ENCODE data around the gene SPAG7. TPM values are rescaled to one million over a fixed set of nuclear protein-coding genes. Genes with fewer than 3 reads are reported as not detected.
A peak's percentile ranks its signal among the peaks of the same experiment; 100 is the strongest.

SPAG7 gene
- total RNA-seq, 1 experiment from 2014 or later, result 23.1 TPM

DNA sequence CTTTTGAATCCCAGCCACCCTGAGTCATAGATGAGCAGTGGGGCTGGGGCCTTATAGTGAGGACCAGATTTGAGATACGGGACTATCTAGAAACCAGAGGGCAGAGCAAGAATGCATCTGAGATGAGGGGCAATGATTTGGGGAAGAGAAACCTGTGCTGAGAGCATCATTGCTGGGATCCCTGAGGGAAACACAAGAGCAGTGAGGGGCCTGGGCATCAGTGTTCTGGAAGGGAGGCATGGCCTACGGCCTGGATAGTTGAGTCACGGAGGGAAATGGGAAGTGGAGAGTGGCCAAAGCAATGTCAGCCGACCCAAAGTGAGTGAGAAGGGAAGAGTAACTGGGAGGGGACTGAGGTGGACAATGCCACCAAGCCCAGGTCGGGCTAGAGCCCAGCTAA is 14.7 kb upstream of the SPAG7 start:
- ChIA-PET CTCF (no interaction called here), POLR2A (no interaction called here)
- Mint-ChIP-seq H3K9me3 (ENCODE audit: unreplicated experiment) (no peaks in the 10 kb centered on the region), H3K27me3 (ENCODE audit: insufficient read depth, unreplicated experiment) (no peaks in the 10 kb centered on the region), H3K27ac (ENCODE audit: unreplicated experiment) (no peak overlapping the region), H3K4me1 (ENCODE audit: low read depth, unreplicated experiment) (peaks cover 7% of the 10 kb centered on the region), H3K36me3 (ENCODE audit: insufficient read depth, unreplicated experiment) (peaks cover 26% of the 10 kb centered on the region), H3K4me3 (ENCODE audit: unreplicated experiment) (no peak overlapping the region)
- Histone ChIP-seq H3K9me3 (no peaks in the 10 kb centered on the region), H3K27me3 (replicated peaks; ENCODE audit: control insufficient read depth, insufficient read depth, low read length) (no peaks in the 10 kb centered on the region), H3K36me3 (ENCODE audit: control insufficient read depth, insufficient read depth, low read length) (no peaks in the 10 kb centered on the region), H3K4me1 (no peaks in the 10 kb centered on the region), H3K4me3 (ENCODE audit: low read depth, low read length) (no peak overlapping the region)
- intact Hi-C loops (cut with micrococcal nuclease; ENCODE audit: unreplicated experiment), result no loop called here
- TF ChIP-seq, protein P1, sequence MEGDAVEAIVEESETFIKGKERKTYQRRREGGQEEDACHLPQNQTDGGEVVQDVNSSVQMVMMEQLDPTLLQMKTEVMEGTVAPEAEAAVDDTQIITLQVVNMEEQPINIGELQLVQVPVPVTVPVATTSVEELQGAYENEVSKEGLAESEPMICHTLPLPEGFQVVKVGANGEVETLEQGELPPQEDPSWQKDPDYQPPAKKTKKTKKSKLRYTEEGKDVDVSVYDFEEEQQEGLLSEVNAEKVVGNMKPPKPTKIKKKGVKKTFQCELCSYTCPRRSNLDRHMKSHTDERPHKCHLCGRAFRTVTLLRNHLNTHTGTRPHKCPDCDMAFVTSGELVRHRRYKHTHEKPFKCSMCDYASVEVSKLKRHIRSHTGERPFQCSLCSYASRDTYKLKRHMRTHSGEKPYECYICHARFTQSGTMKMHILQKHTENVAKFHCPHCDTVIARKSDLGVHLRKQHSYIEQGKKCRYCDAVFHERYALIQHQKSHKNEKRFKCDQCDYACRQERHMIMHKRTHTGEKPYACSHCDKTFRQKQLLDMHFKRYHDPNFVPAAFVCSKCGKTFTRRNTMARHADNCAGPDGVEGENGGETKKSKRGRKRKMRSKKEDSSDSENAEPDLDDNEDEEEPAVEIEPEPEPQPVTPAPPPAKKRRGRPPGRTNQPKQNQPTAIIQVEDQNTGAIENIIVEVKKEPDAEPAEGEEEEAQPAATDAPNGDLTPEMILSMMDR (IDR thresholded peaks at IDR 0.05; ENCODE audit: insufficient read depth in 1 of 2, low read depth in 1 of 2, low read length in 1 of 2, severe bottlenecking in 1 of 2, unreplicated experiment in 1 of 2), result no peak
- BruUV-seq (replicated peaks), result no TSS peak
- no peak for DNase-seq

DNA sequence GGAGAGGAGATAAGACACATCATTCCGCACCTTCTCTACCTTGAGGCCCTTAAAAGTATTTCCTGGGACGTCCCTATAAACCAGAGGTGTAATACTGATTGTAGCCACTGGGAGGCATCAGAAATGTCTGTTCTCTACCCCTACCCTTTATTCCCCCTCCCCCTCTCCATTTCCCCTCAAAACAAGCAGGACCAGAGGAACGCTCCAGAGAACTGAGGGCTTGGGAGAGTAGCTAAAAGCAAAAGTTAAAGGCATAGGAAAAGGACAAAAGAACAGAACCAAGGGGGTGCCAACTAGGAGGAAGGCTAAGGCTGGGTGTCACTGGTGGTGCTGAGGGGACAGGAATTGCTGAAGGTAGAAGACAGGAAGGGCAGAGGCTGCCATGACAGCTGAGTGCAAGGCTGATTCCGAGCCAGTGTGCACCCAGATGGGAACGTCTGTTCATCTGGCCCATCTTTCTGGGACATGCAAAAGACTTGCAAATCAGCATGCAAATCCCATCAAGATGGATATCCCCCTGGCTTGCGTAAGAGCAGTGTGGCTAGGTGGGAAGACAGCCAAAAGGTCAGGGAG is 13.1 kb upstream of the SPAG7 start:
- H3K27me3 ChIP-seq (replicated peaks; ENCODE audit: control insufficient read depth, insufficient read depth, low read length), result no peaks in the 10 kb centered on the region
- H3K4me1 Mint-ChIP-seq (ENCODE audit: low read depth, unreplicated experiment), result peaks cover 8% of the 10 kb centered on the region
- ChIA-PET CTCF (no interaction called here), POLR2A (no interaction called here)
- no peak overlapping the region for H3K4me3 Mint-ChIP-seq (ENCODE audit: unreplicated experiment)
- no peaks in the 10 kb centered on the region for H3K36me3 ChIP-seq (ENCODE audit: control insufficient read depth, insufficient read depth, low read length)
- intact Hi-C loops (cut with micrococcal nuclease; ENCODE audit: unreplicated experiment), result loop anchor here (1.0 kb wide), 1 partner anchor 82 kb away; no protein-coding TSS in a partner anchor
- TF ChIP-seq, protein P1 (IDR thresholded peaks at IDR 0.05; ENCODE audit: insufficient read depth in 1 of 2, low read depth in 1 of 2, low read length in 1 of 2, severe bottlenecking in 1 of 2, unreplicated experiment in 1 of 2), result peak; percentile 35 to 49
- peaks cover 28% of the 10 kb centered on the region for H3K36me3 Mint-ChIP-seq (ENCODE audit: insufficient read depth, unreplicated experiment)
- H3K27ac Mint-ChIP-seq (ENCODE audit: unreplicated experiment), result no peak overlapping the region
- DNase-seq, result peak in 1 of 2 experiments; percentile 55
- H3K9me3 ChIP-seq, result no peaks in the 10 kb centered on the region
- BruUV-seq (replicated peaks), result no TSS peak
- no peak overlapping the region for H3K4me3 ChIP-seq (ENCODE audit: low read depth, low read length)
- no peaks in the 10 kb centered on the region for H3K27me3 Mint-ChIP-seq (ENCODE audit: insufficient read depth, unreplicated experiment)
- H3K4me1 ChIP-seq, result no peaks in the 10 kb centered on the region
- no peaks in the 10 kb centered on the region for H3K9me3 Mint-ChIP-seq (ENCODE audit: unreplicated experiment)

DNA sequence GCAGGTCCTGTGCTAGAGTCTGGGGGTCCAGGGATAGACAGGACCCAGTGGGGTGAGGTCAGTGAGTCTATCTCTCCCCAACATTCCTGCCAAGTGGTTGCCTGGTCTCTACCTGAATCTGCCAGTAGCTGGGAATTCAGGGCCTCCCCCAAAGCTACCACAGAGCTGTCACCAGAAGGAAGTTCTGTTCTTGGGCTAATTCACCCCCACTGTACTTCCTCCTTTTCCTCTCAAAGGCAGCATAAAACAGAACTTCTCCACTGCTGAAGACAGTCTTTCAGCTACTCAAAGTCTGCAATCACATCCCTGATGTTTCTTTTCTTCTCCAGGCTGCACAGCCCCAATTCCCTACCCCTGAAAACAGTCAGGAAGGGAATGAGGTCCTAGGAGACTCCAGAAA is 11.1 kb upstream of the SPAG7 start:
- no peaks in the 10 kb centered on the region for H3K27me3 Mint-ChIP-seq (ENCODE audit: insufficient read depth, unreplicated experiment)
- Histone ChIP-seq H3K4me3 (ENCODE audit: low read depth, low read length) (no peak overlapping the region), H3K27me3 (replicated peaks; ENCODE audit: control insufficient read depth, insufficient read depth, low read length) (no peaks in the 10 kb centered on the region), H3K9me3 (no peaks in the 10 kb centered on the region), H3K4me1 (no peaks in the 10 kb centered on the region), H3K36me3 (ENCODE audit: control insufficient read depth, insufficient read depth, low read length) (no peaks in the 10 kb centered on the region)
- peaks cover 43% of the 10 kb centered on the region for H3K36me3 Mint-ChIP-seq (ENCODE audit: insufficient read depth, unreplicated experiment)
- no peaks in the 10 kb centered on the region for H3K9me3 Mint-ChIP-seq (ENCODE audit: unreplicated experiment)
- no peak overlapping the region for H3K4me3 Mint-ChIP-seq (ENCODE audit: unreplicated experiment)
- TF ChIP-seq, protein P1 (IDR thresholded peaks at IDR 0.05; ENCODE audit: insufficient read depth in 1 of 2, low read depth in 1 of 2, low read length in 1 of 2, severe bottlenecking in 1 of 2, unreplicated experiment in 1 of 2), result no peak
- POLR2A ChIA-PET, result no interaction called here
- no peak overlapping the region for H3K27ac Mint-ChIP-seq (ENCODE audit: unreplicated experiment)
- intact Hi-C loops (cut with micrococcal nuclease; ENCODE audit: unreplicated experiment), result no loop called here
- BruUV-seq (replicated peaks), result no TSS peak
- DNase-seq, result no peak
- CTCF ChIA-PET, result no interaction called here
- H3K4me1 Mint-ChIP-seq (ENCODE audit: low read depth, unreplicated experiment), result peaks cover 16% of the 10 kb centered on the region

All from Caco-2 (cell line).